ACHN (cell line): Measurements from ENCODE around the gene SLC10A7.

Source experiments
- DNase-seq: peaks from one replicate; pipeline ENCODE4 v3.0.0-alpha.2; 2015
- in situ Hi-C: cut with HindIII; loops from 2 replicates; pipeline ENCODE4 v1.10.0; 2017; ENCODE audit warnings: low sequenced_read_pairs, low pct_ligation_motif_present, low pct_unique_long_range_greater_than_20kb

Gene SLC10A7

DNA sequence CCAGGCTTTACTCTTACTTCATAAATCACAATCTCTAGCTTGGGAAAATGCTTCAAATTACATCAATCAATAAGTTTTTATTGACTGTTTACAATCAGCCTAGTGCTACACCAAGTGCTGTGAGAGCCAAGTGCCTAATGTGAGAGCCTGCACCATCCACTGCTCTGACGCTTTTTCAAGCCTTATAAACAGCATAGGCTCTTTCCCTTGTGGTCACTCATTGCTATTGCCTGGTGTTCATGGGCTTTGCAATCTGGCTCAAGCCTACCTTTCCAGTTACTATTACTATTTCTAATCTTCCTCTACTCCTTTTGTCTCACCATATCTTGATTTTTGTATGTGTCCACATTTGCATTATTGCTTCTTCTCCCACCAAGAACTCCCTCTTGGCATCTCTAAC lies 230.4 kb downstream of the SLC10A7 start:
- DNase-seq: no peak
- in situ Hi-C loops: no loop called here

DNA sequence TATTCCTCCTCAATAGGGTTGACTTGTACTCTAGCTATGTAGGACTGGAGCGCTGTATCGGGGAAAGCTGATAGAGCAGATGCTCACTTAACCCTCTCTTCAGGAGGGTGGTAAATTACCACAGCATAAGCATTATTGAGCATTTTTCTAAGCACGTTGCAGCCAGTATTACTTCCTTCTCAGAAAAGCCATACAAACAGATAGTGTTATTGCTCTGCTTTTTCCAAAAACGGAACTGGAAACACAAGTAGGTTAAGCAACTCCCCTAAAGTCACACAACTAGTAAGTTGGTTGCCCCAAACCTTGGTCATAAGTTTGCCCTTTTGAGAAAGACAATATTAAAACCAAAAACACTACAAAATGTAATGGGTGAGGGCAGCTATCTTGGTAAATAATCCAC lies 233.5 kb downstream of the SLC10A7 start:
- in situ Hi-C loops: no loop called here
- no peak for DNase-seq

- in situ Hi-C loops: no loop called here
- DNase-seq: no peak
Observed at GRCh38 chr4:146285037-146285436, 236.7 kb downstream of the SLC10A7 start.

DNA sequence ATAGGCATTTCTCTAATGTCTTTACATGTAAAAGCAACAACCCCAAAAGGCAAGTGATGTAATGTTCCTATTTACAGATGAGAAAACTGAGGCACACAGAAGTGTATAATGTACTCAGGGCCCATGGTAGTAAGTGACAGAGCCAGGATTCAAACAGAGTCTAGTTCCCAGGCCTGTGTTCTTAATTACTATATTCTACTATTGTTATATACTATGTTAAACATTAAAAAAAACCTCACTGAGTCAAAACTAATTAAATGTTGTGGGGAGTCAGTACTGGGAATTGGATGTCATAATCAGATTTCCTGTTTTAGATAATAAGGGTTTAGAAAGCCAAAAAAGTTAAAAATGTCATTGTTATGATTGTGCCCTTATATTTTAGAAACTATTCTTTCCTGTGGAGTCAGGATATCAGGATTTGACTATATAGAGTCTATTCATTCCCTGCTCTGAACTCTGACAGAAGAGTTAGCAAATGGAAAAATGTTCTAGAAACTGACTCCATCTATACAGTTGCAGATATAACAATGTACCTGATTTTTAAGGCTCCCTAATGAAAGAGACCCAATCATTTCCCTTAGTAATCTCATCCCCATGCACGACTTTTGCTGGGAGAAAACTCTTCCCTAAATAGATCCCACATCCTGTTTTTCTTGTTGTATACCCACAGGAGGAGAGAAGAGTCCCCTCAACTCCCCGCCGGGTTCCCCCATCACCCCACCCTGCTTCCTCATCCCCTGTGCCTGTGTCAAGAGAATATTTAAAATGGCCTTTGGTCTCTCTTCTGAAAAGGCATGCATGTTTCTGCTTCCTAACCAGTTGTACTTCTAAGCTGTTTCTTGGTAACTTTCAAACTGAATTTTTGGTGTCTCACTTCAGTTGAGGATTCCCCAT lies 237.7 kb downstream of the SLC10A7 start:
- in situ Hi-C loops: no loop called here
- no peak for DNase-seq

DNA sequence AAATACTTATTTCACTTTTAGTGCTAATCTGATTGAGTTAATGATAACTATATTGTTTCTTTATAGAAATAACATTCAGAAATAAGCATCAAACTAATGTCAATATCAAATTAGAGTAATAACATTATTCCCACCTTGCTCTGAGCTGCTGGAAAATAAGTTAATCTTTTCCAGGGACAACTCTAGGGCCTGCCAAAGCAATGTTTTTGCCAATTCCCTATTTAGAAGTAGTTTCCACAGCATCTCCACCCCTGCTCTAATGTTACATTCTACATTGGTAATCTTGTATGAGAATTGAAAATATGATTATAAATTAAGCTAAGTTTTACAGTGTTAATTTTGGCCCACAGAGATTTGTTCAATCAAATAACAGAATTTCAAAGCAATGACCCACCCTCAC lies 239.1 kb downstream of the SLC10A7 start:
- in situ Hi-C loops: no loop called here
- DNase-seq: no peak

DNA sequence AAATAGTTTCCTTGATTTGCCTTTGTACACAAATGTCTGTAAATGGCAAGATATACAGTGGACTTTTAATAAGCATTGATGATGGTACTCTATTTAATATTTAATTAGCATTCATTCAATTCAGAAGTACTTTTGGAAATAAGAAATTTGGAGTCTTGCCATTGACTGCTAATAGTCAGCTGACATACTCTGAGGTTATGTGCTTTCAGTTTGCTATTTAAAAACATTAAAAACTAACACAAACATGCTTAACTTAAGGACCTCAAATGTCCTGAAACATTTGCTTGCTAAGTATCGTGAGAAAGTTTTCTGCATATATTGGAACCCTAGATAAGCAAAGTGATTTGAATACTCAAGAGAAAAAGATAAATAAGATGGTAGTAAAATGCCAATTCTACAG lies 242.8 kb downstream of the SLC10A7 start:
- in situ Hi-C loops: no loop called here
- no peak for DNase-seq

DNA sequence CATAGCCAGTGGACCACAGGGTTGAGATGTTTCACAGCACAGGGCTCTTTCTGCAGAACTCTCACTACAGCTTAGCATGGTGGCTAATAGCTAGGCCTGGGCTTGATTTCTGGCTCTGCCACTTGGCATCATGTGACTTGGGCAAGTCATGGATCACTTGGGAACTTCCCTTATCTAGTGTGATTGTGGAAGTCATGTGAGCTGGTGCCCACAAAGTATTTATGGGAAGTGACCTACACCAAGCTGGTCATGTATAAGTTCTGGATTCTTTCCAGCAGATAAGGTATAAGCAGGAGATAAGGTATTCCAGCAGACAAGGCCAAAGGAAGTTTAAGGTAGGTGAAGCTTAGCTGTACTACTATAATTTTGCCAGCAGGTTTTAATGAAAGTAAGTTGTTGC lies 246.4 kb downstream of the SLC10A7 start:
- DNase-seq: no peak
- in situ Hi-C loops: no loop called here

DNA sequence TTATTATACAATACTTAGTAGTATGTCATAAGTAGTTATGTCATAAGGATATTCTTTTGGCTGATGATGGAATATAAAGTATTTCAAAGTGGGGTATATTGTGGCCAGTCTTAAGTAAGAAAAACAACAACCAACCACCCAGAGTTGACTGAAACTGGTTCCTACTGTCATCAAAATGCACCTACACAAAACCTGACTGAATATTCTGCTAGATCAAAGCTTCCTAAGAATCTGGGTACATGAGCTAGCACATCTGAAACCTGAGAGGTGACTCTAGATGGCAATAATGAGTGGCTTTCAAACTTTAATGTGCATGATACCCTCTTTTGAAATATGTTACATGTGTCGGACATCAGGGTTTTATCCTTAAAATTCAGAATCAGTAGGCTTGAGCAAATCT lies 247.0 kb downstream of the SLC10A7 start:
- in situ Hi-C loops: no loop called here
- no peak for DNase-seq

- in situ Hi-C loops: no loop called here
Observed at GRCh38 chr4:146273204-146273901, 248.4 kb downstream of the SLC10A7 start.

DNA sequence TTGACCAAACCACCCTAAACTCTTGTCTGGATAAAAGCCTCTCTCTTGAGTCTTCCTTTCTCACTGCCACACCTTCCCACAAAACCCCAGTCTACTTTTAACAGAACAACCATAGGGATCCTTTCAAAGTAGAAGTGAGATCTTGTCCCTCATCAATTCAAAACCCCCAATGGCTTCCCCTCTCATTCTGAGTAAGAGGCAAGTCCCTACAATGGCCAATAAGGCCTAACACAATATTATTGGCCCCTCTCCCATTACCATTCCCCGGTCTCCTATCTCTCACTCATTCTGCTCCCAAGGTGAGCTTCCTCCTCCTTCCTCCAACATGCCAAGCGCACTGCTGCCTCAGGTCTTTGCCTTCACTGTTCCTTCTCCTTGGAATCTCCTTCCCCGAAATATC lies 250.3 kb downstream of the SLC10A7 start:
- DNase-seq: no peak
- in situ Hi-C loops: no loop called here

More at GRCh38 chr4:146273204-146273901, 248.4 kb downstream of the SLC10A7 start:
- no peak for DNase-seq

- no peak for DNase-seq
- in situ Hi-C loops: no loop called here
Observed at GRCh38 chr4:146269228-146269653, 252.5 kb downstream of the SLC10A7 start.

GRCh38 chr4:146267826-146268225 lies 253.9 kb downstream of the SLC10A7 start:
- in situ Hi-C loops: no loop called here
- DNase-seq: no peak

DNA sequence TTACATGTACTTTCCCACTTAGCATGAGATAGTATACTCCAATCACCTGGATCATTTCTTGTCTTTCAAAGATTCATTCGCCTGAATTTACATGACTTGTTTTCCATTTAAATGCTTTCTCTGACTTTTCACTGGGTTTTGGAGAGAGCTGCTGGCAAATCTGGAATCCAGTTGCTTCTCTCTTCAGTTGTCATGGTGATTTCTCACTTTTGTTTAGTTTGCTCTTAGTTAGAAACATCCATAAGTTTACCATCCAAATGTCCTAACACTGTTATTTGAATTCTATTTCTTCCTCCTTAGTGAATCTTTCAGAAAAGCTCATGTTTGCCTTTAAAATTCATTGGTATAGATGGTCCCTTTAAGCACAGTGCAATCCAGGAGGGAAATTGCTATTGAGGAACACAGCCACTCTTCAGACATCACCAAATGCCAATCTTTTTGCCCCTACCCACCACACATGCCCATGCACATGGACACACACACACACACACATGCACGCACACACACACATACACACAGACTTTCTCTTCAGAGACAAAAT lies 255.7 kb downstream of the SLC10A7 start:
- in situ Hi-C loops: no loop called here
- no peak for DNase-seq

GRCh38 chr4:146263793-146264192 lies 257.9 kb downstream of the SLC10A7 start:
- no peak for DNase-seq
- in situ Hi-C loops: no loop called here

DNA sequence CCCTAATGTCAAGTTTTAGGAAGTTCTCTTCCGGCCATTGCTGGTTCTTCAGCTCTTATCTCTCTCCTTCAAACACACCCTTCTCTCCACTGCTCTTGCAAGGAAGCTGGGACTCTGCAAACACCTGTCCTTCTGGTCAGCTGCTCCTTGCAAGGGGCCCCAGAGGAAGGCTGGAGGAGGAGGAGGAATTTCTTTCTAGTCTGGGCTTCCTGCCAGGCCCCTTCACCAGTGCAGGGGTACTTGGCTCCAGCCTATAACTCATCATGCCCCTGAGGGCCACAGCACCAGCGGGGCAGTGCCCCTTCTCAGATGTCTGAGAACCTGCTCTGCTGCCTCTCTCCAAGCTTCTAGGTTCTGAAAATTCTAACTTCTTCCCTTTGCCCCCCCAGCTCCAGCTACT lies 260.7 kb downstream of the SLC10A7 start:
- no peak for DNase-seq
- in situ Hi-C loops: no loop called here

GRCh38 chr4:146260521-146260920 lies 261.2 kb downstream of the SLC10A7 start:
- in situ Hi-C loops: no loop called here
- DNase-seq: no peak

DNA sequence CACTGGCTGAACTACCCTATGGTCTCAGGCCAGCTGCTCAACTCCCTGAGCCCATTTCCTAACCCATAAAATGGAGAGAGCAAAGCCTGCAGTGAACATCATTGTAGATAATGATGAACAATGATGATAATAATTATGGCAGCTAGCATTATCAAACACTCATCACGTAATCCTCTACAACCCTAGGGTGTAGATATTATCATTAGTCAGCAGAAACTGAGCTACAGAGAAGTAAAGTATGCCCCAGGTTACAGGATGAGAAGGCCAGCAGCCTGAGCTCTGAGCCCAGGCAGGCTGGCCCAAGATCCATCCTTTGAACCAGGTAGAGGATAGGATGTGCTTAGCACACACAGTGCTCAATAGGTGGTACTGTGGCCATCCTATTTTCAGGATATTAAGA lies 264.2 kb downstream of the SLC10A7 start:
- DNase-seq: no peak
- in situ Hi-C loops: no loop called here

DNA sequence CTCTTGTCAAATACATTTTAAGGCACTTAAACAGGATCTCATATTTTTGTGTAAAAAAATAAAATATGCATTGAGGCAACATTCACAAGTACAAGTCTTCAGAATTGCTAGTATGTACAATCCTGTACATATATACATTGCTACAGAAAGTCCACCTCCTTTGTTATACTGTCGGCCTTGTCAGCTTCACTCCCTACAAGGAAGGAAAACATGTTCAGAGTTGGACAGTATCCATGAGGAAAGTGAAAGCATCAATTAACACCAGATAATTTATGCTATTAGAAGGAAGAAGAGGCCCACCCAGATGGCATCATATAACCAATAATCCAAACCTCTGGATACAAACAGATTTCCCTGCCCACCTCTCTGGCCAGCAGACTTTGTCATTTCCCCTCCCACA lies 265.4 kb downstream of the SLC10A7 start:
- in situ Hi-C loops: no loop called here

DNA sequence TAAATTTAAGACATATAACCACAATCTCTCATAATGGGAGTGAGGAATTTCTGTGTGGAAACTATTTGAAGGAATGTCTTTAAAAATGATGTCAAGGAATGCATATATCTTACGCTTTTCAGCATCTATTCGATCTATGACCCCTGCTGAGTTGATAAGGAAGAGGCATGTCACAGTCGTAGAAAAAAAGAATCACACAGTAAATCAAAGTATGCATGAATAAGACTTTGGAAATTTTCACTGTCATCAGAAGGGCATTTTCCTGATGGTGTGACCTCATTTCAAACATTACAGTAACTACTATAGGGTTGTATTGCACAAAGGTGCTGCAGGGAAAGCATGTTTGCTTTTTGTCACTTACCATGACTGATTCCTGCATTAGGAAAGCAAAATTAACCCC lies 265.9 kb downstream of the SLC10A7 start:
- in situ Hi-C loops: no loop called here
- DNase-seq: peak; percentile 28

More for the DNA sequence above, 265.4 kb downstream of the SLC10A7 start:
- DNase-seq: no peak

- DNase-seq: no peak
- in situ Hi-C loops: no loop called here
Observed at GRCh38 chr4:146255463-146255862, 266.3 kb downstream of the SLC10A7 start.
